Adrenal gland (tissue), 12 donors: Measurements from ENCODE around the gene UBAC2. TPM values are rescaled to one million over a fixed set of nuclear protein-coding genes. Genes with fewer than 3 reads are reported as not detected.
A peak's percentile ranks its signal among the peaks of the same experiment; 100 is the strongest.
"Not testable (repeated sequence)": the region's sequence is repeated elsewhere in the genome, so short reads cannot be mapped to it uniquely, and the experiment has no call there.

Source experiments
- DNase-seq, 7 donors: peaks; one replicate each; pipeline ENCODE4 v3.0.0-alpha.2; 2019 to 2020
- H3K27ac ChIP-seq, 5 donors: fragments of 200-600 bp; sonication (generic) in 4 of 5; 1 replicate in 3 of 5; 2 replicates in 2 of 5; pipeline versions ENCODE4 v1.5.1 to v1.8.0; 2016 to 2020; ENCODE audit warnings: mild to moderate bottlenecking in 1 of 5
- H3K27me3 ChIP-seq: fragments of 200-600 bp; 2 replicates; pipeline ENCODE4 v1.8.0; 2021
- H3K36me3 ChIP-seq, 2 donors: fragments of 200-600 bp; replicated peaks in 1 of 2; 1 replicate in 1 of 2; 2 replicates in 1 of 2; pipeline versions ENCODE4 v1.5.1 to v1.8.0; 2018 to 2022
- H3K4me1 ChIP-seq, 2 donors: fragments of 200-600 bp; replicated peaks in 1 of 2; 1 replicate in 1 of 2; 2 replicates in 1 of 2; pipeline versions ENCODE4 v1.5.1 to v1.8.0; 2018 to 2021
- H3K4me3 ChIP-seq, 4 donors: fragments of 200-600 bp; sonication (generic) in 3 of 4; one replicate each; pipeline ENCODE4 v1.5.1; 2016 to 2018
- H3K9me3 ChIP-seq, 3 donors: fragments of 200-600 bp; sonication (generic) in 1 of 3; replicated peaks in 1 of 3; 1 replicate in 2 of 3; 2 replicates in 1 of 3; pipeline versions ENCODE4 v1.5.1 to v1.8.0; 2016 to 2021
- POLR2A ChIP-seq, 2 donors: fragments of 450-650 bp; IDR thresholded peaks; one replicate each; pipeline ENCODE4 v1.6.1; 2017; ENCODE audit warnings: antibody characterized with exemption in 2 of 2, mild to moderate bottlenecking in 2 of 2, moderate library complexity in 1 of 2
- WGBS, 4 donors: extraction: QIAGEN DNeasy Blood & Tissue Kit in 2 of 4; methylation state at CpG; one replicate each; pipeline versions ENCODE4 v1.1.5 to v1.1.7; 2013 to 2017; 5-methylcytosine and 5-hydroxymethylcytosine counted together
- intact Hi-C, 2 donors: fragments of 100-400 bp; cut with DNase I; formaldehyde crosslinking; loops; one replicate each; pipeline versions ENCODE4 v1.14.1 to v1.15.0; 2022 to 2023
- polyA plus RNA-seq, 3 donors: library from polyadenylated mRNA; stranded (reverse); fragments of 200-250 nt in 2 of 3; fragments of 350-450 nt in 1 of 3; fragmentation: Illumina TruSeq in 1 of 3; extraction: RNeasy Lipid Tissue Mini Kit (QIAGEN cat#74804) in 1 of 3; gene quantifications; one replicate each; pipeline ENCODE4 v1.2.3, GENCODE V29; 2013 to 2014
- total RNA-seq, 9 donors: library from RNA; depleted of rRNA in 4 of 9; stranded (reverse); fragments of >200 nt in 4 of 9; fragments of 120-200 nt in 1 of 9; fragmentation: NEBNext Ultra II Directional in 1 of 9; extraction: Animal tissue kit (Norgen Biotek cat#: 25700) in 1 of 9; gene quantifications; one replicate each; pipeline versions ENCODE4 v1.1.0 to v1.2.4, GENCODE V29; 2013 to 2023
- TF ChIP-seq, protein P1 (sequence below), 6 experiments: fragments of 450-650 bp in 4 of 6; fragments of 200-600 bp in 2 of 6; sonication (generic) in 1 of 6; IDR thresholded peaks; 1 replicate in 5 of 6; 2 replicates in 1 of 6; pipeline versions ENCODE4 v1.5.1 to v1.8.0; 2016 to 2021; ENCODE audit warnings: antibody characterized with exemption in 6 of 6, mild to moderate bottlenecking in 2 of 6, moderate library complexity in 1 of 6
- donor health status: healthy with polysubstance abuse.
- donor health status: Bipolar disorder and iron deficiency.
- donor health status: DM: yes; HTN: yes; CAD: no.
- donor health status: DM: no; HTN: no; CAD: no.
- donor health status: DM: no; HTN: no; CAD: no.
- donor health status: DM: yes; HTN: yes; CAD: no.

Gene UBAC2
- total and polyA plus RNA-seq, 12 donors = 46.3 to 67.8 (median 53.5) TPM

GRCh38 chr13:99389520-99390304 lies 189.1 kb downstream of the UBAC2 start:
- H3K4me3 ChIP-seq = no peak overlapping the region
- no peak for TF ChIP-seq POLR2A (IDR thresholded peaks at IDR 0.05)
- TF ChIP-seq, protein P1, sequence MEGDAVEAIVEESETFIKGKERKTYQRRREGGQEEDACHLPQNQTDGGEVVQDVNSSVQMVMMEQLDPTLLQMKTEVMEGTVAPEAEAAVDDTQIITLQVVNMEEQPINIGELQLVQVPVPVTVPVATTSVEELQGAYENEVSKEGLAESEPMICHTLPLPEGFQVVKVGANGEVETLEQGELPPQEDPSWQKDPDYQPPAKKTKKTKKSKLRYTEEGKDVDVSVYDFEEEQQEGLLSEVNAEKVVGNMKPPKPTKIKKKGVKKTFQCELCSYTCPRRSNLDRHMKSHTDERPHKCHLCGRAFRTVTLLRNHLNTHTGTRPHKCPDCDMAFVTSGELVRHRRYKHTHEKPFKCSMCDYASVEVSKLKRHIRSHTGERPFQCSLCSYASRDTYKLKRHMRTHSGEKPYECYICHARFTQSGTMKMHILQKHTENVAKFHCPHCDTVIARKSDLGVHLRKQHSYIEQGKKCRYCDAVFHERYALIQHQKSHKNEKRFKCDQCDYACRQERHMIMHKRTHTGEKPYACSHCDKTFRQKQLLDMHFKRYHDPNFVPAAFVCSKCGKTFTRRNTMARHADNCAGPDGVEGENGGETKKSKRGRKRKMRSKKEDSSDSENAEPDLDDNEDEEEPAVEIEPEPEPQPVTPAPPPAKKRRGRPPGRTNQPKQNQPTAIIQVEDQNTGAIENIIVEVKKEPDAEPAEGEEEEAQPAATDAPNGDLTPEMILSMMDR (IDR thresholded peaks at IDR 0.05) = no peak
- peak in 2 of 7 donors; percentile 20 to 43 for DNase-seq
- H3K4me1 ChIP-seq = no peaks in the 10 kb centered on the region
- H3K27me3 ChIP-seq = no peaks in the 10 kb centered on the region
- intact Hi-C loops = loop anchor here in 1 of 2 donors (10.0 kb wide), 1 partner anchor 45 kb away; no protein-coding TSS in a partner anchor
- H3K36me3 ChIP-seq = peaks cover 0 to 9% of the 10 kb centered on the region in 2 donors
- no peak overlapping the region for H3K27ac ChIP-seq
- no peaks in the 10 kb centered on the region for H3K9me3 ChIP-seq
- WGBS, 4 donors = 93 to 96% (median 93%) methylated on average over 12 to 19 of the region's 19 CpGs

- no peak for TF ChIP-seq POLR2A (IDR thresholded peaks at IDR 0.05)
- TF ChIP-seq, protein P1 (IDR thresholded peaks at IDR 0.05) = no peak
- Histone ChIP-seq H3K4me3 (no peak overlapping the region), H3K27me3 (no peaks in the 10 kb centered on the region), H3K27ac (no peak overlapping the region), H3K4me1 (no peaks in the 10 kb centered on the region), H3K9me3 (no peaks in the 10 kb centered on the region), H3K36me3 (peaks cover 0 to 4% of the 10 kb centered on the region in 2 donors)
- DNase-seq = peak in 1 of 7 donors; percentile 17
- intact Hi-C loops = no loop called here
- 92 to 96% (median 95%) methylated on average over 9 to 13 of the region's 13 CpGs for WGBS, 4 donors
Measured at GRCh38 chr13:99390601-99391000, 189.9 kb downstream of the UBAC2 start.

- Histone ChIP-seq H3K27me3 (no peaks in the 10 kb centered on the region), H3K36me3 (no peaks in the 10 kb centered on the region), H3K9me3 (no peaks in the 10 kb centered on the region), H3K27ac (no peak overlapping the region), H3K4me3 (no peak overlapping the region), H3K4me1 (no peaks in the 10 kb centered on the region)
- TF ChIP-seq, protein P1 (IDR thresholded peaks at IDR 0.05) = no peak
- no peak for TF ChIP-seq POLR2A (IDR thresholded peaks at IDR 0.05)
- 79 to 91% (median 83%) methylated on average over 11 of the region's 11 CpGs for WGBS, 4 donors
- DNase-seq = no peak
- intact Hi-C loops = no loop called here
Measured at GRCh38 chr13:99391781-99392469, 191.3 kb downstream of the UBAC2 start.

DNA sequence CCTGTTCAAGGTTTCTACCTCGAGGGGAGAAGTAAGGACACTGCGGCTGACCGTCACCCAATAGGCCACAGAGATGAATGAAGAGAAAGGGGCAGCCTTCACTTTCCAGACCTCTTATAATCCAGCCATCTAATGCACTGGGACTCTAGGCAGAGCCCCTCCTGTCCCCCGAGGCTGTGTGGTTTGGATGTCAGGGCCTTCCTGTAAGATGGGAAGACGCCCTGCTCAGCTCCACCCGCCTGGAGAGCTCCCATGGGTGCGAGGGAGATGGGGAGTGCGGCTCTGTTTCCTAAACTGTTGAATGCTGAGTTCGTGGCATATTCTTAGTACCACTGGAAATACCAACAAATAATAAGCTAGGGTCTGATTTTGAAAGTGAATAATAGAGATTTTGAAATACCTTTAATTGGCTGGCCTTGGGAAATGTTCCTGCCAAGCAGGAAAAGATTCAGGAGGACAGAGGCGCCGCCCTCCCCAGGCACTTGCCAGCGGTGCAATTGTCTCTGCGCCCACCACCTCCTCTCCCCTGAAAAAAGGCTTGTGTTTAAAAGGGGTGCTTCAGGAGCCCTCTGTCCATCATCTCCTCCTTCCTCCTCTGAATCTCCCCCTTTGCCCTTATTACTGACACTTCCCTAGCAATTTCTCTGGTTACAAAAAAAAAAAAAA lies 191.9 kb downstream of the UBAC2 start:
- Histone ChIP-seq H3K27me3 (no peaks in the 10 kb centered on the region), H3K4me3 (no peak overlapping the region), H3K9me3 (no peaks in the 10 kb centered on the region), H3K4me1 (no peaks in the 10 kb centered on the region), H3K27ac (no peak overlapping the region), H3K36me3 (no peaks in the 10 kb centered on the region)
- WGBS, 4 donors = 52 to 67% (median 63%) methylated on average over 12 to 13 of the region's 13 CpGs
- TF ChIP-seq, protein P1 (IDR thresholded peaks at IDR 0.05) = no peak
- no peak for TF ChIP-seq POLR2A (IDR thresholded peaks at IDR 0.05)
- intact Hi-C loops = no loop called here
- DNase-seq = peak in 4 of 7 donors; percentile 32 to 54 (median 46)

DNA sequence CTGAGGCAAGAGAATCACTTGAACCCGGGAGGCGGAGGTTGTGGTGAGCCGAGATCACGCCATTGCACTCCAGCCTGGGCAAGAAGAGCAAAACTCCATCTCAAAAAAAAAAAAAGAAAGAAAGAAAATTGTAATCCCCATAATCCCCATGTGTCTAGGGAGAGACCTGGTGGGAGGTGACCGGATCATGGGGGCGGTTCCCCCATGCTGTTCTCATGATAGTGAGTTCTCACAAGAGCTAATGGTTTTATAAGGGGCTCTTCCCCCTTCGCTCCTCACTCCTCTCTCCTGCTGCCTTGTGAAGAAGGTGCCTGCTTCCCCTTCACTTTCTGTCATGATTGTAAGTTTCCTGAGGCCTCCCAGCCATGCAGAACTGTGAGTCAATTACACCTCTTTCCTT lies 192.7 kb downstream of the UBAC2 start:
- H3K36me3 ChIP-seq, H3K4me1 ChIP-seq, intact Hi-C loops, H3K4me3 ChIP-seq, H3K27ac ChIP-seq, H3K27me3 ChIP-seq, H3K9me3 ChIP-seq: not testable (repeated sequence)
- 95 to 96% (median 95%) methylated on average over 7 of the region's 7 CpGs for WGBS, 4 donors
- DNase-seq = peak in 1 of 7 donors; percentile 2
